ENCODE results near the gene PLD1. TPM values are rescaled to one million over a fixed set of nuclear protein-coding genes. Genes with fewer than 3 reads are reported as not detected.

The PLD1 gene
- total RNA-seq, 5 donors from 2014 or later (not counting 1 experiment from before 2014, with no cell fraction given) = 1.8 to 3.9 (median 3.2) TPM

DNA sequence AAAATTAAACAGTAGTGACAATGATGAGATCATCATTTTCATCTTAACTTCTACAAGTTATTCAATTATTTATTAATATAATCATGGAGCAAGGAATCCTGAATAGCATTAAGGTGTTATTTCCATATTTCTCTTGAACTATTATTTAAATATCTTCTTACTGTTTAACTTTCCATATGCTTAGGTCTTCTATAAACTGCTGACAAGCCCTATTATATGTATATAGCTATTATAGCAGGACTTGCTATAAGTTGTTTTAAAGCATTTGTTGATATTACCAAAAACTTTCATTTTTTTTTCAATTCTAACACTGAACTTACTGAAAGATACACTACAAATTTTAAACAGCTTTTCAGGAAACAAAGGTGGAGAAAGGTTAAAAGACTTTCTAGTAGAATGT, 76.7 kb downstream of the PLD1 start:
- Histone ChIP-seq H3K4me1 (ENCODE audit: control insufficient read depth in 1 of 2, extremely low read depth in 1 of 2, insufficient read depth in 2 of 2, low read length in 2 of 2) (no peaks in the 10 kb centered on the region), H3K27ac (ENCODE audit: low read length) (no peak overlapping the region), H3K27me3 (replicated peaks in 1 of 2; ENCODE audit: control insufficient read depth in 2 of 2, extremely low read depth in 1 of 2, insufficient read depth in 2 of 2, low read length in 1 of 2) (no peaks in the 10 kb centered on the region), H3K36me3 (ENCODE audit: control insufficient read depth in 2 of 2, extremely low read depth in 1 of 2, insufficient read depth in 1 of 2, low read length in 1 of 2) (no peaks in the 10 kb centered on the region), H3K9me3 (no peaks in the 10 kb centered on the region), H3K4me3 (ENCODE audit: control insufficient read depth in 1 of 2, extremely low read depth in 1 of 2, low read length in 1 of 2) (no peak overlapping the region)
- DNase-seq (no peak), ATAC-seq (replicated peaks in 1 of 4) (no peak)
- H3K27ac Mint-ChIP-seq = no peak overlapping the region
- H3K27me3 Mint-ChIP-seq = no peaks in the 10 kb centered on the region
- POLR2A ChIA-PET = no interaction called here
- no peaks in the 10 kb centered on the region for H3K9me3 Mint-ChIP-seq
- H3K4me1 Mint-ChIP-seq = no peaks in the 10 kb centered on the region
- CTCF ChIA-PET = no interaction called here
- no peak overlapping the region for H3K4me3 Mint-ChIP-seq
- no peaks in the 10 kb centered on the region for H3K36me3 Mint-ChIP-seq

DNA sequence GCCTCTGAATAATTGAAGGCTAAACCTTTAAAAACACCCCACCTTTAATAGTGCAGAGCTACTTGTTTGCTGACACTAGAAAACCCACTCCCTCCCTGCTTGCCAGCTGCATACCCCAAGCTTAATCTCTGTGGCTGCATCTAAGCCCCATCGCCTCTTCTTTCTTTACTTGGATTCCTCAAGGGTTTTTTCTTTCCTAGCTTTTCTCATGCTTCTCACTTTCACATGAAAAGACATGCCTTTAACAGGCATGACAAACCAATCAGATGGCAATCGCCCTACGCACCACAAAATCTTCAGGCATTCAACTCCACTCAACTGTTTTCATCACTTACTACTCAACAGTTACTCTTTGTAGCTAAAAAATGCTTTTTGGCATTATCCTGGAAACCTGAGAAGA, 77.5 kb downstream of the PLD1 start:
- Histone ChIP-seq H3K27ac (ENCODE audit: low read length) (no peak overlapping the region), H3K36me3 (ENCODE audit: control insufficient read depth in 2 of 2, extremely low read depth in 1 of 2, insufficient read depth in 1 of 2, low read length in 1 of 2) (no peaks in the 10 kb centered on the region), H3K9me3 (no peaks in the 10 kb centered on the region), H3K4me1 (ENCODE audit: control insufficient read depth in 1 of 2, extremely low read depth in 1 of 2, insufficient read depth in 2 of 2, low read length in 2 of 2) (no peaks in the 10 kb centered on the region), H3K27me3 (replicated peaks in 1 of 2; ENCODE audit: control insufficient read depth in 2 of 2, extremely low read depth in 1 of 2, insufficient read depth in 2 of 2, low read length in 1 of 2) (no peaks in the 10 kb centered on the region), H3K4me3 (ENCODE audit: control insufficient read depth in 1 of 2, extremely low read depth in 1 of 2, low read length in 1 of 2) (no peak overlapping the region)
- no peaks in the 10 kb centered on the region for H3K9me3 Mint-ChIP-seq
- H3K4me1 Mint-ChIP-seq = no peaks in the 10 kb centered on the region
- H3K27me3 Mint-ChIP-seq = no peaks in the 10 kb centered on the region
- no peaks in the 10 kb centered on the region for H3K36me3 Mint-ChIP-seq
- ChIA-PET CTCF (interaction anchor here in 1 of 2 donors (0.6 kb wide), 2 partner anchors 16 to 48 kb away, joined by 3 read pairs; no protein-coding TSS in a partner anchor), POLR2A (interaction anchor here in 1 of 2 donors (0.5 kb wide), 1 partner anchor 13 kb away, joined by 3 read pairs; no protein-coding TSS in a partner anchor)
- ATAC-seq (replicated peaks in 1 of 4) = no peak
- no peak for DNase-seq
- 100% methylated on average over 1 of the region's 3 CpGs for WGBS (ENCODE audit: insufficient coverage)
- H3K27ac Mint-ChIP-seq = no peak overlapping the region
- H3K4me3 Mint-ChIP-seq = no peak overlapping the region

DNA sequence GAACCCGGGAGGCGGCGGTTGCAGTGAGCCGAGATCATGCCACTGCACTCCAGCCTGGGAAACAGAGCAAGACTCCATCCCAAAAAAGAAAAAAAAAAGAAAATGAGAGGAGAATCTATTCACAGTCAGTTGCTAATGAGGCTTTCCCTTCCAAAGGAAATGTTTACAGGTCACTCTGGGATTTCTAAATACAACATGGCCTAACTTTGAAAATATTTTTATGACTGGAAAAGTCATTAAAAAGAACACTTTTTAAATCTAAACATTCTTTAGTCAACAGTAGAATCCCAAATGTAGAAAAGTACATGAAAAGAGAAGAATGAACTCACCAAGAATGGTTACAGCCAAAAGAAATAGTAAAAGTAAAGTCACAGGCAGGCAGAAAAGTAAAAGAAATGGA, 78.6 kb downstream of the PLD1 start:
- POLR2A ChIA-PET = no interaction called here
- Histone ChIP-seq H3K27me3 (replicated peaks in 1 of 2; ENCODE audit: control insufficient read depth in 2 of 2, extremely low read depth in 1 of 2, insufficient read depth in 2 of 2, low read length in 1 of 2) (no peaks in the 10 kb centered on the region), H3K27ac (ENCODE audit: low read length) (no peak overlapping the region), H3K36me3 (ENCODE audit: control insufficient read depth in 2 of 2, extremely low read depth in 1 of 2, insufficient read depth in 1 of 2, low read length in 1 of 2) (no peaks in the 10 kb centered on the region), H3K4me3 (ENCODE audit: control insufficient read depth in 1 of 2, extremely low read depth in 1 of 2, low read length in 1 of 2) (no peak overlapping the region), H3K4me1 (ENCODE audit: control insufficient read depth in 1 of 2, extremely low read depth in 1 of 2, insufficient read depth in 2 of 2, low read length in 2 of 2) (no peaks in the 10 kb centered on the region), H3K9me3 (no peaks in the 10 kb centered on the region)
- DNase-seq (no peak), ATAC-seq (replicated peaks in 1 of 4) (no peak)
- CTCF ChIA-PET = no interaction called here
- WGBS (ENCODE audit: insufficient coverage) = no CpG with 5 or more reads among the region's 4 CpGs
- H3K27ac Mint-ChIP-seq = no peak overlapping the region
- no peaks in the 10 kb centered on the region for H3K4me1 Mint-ChIP-seq
- H3K9me3 Mint-ChIP-seq = no peaks in the 10 kb centered on the region
- H3K36me3 Mint-ChIP-seq = no peaks in the 10 kb centered on the region
- no peaks in the 10 kb centered on the region for H3K27me3 Mint-ChIP-seq
- no peak overlapping the region for H3K4me3 Mint-ChIP-seq

DNA sequence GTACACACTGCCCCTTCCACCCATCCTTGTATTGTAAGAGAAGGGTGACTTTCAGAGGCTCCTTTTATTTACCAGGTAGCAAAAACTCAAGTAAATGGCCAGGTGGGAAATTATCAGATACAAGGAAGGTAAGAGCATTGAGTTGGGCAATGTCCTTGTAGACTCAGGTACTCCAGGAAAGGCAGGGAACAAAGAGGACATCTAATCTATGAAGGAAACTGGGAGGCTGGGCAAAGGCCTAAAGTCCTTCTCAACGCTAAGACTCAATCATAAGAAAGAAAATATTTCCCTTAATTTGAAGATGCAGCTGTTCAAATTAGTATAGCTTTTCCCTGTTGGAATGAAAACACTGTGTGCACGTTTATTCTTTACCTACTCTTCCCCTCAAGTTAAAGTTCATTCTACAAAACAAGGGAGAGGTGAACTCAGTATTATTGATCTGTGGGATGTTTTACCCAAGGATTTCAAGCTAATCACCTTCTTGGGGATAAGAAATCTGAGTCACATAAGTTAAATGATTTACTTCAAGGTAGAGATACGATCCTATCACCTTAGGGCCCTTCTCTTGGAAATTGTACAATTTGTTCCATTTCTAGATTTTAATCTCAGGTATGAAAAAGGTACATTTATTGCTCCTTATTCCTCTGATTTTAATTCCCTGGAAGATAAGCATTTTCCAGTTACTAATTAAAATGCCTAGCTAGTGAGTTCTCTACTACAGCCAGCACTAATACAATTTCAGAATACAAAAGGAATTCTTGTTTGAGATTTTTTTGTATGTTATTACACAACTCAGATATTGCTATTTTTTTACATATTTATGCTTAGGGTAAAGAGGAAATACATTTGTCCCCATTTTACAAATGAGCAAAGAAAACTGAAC, 80.6 kb downstream of the PLD1 start:
- ChIA-PET CTCF (no interaction called here), POLR2A (no interaction called here)
- H3K27ac Mint-ChIP-seq = no peak overlapping the region
- no peak overlapping the region for H3K4me3 Mint-ChIP-seq
- ATAC-seq (replicated peaks in 1 of 4) (no peak), DNase-seq (no peak)
- H3K27ac ChIP-seq (ENCODE audit: low read length) = no peak overlapping the region
- no peaks in the 10 kb centered on the region for H3K9me3 ChIP-seq
- H3K4me1 Mint-ChIP-seq = no peaks in the 10 kb centered on the region
- H3K36me3 Mint-ChIP-seq = no peaks in the 10 kb centered on the region
- H3K4me1 ChIP-seq (ENCODE audit: control insufficient read depth in 1 of 2, extremely low read depth in 1 of 2, insufficient read depth in 2 of 2, low read length in 2 of 2) = no peaks in the 10 kb centered on the region
- H3K36me3 ChIP-seq (ENCODE audit: control insufficient read depth in 2 of 2, extremely low read depth in 1 of 2, insufficient read depth in 1 of 2, low read length in 1 of 2) = no peaks in the 10 kb centered on the region
- H3K27me3 ChIP-seq (replicated peaks in 1 of 2; ENCODE audit: control insufficient read depth in 2 of 2, extremely low read depth in 1 of 2, insufficient read depth in 2 of 2, low read length in 1 of 2) = no peaks in the 10 kb centered on the region
- WGBS (ENCODE audit: insufficient coverage) = no CpG with 5 or more reads among the region's 3 CpGs
- H3K27me3 Mint-ChIP-seq = peaks cover 0 to 3% of the 10 kb centered on the region in 2 donors
- no peaks in the 10 kb centered on the region for H3K9me3 Mint-ChIP-seq
- no peak overlapping the region for H3K4me3 ChIP-seq (ENCODE audit: control insufficient read depth in 1 of 2, extremely low read depth in 1 of 2, low read length in 1 of 2)

DNA sequence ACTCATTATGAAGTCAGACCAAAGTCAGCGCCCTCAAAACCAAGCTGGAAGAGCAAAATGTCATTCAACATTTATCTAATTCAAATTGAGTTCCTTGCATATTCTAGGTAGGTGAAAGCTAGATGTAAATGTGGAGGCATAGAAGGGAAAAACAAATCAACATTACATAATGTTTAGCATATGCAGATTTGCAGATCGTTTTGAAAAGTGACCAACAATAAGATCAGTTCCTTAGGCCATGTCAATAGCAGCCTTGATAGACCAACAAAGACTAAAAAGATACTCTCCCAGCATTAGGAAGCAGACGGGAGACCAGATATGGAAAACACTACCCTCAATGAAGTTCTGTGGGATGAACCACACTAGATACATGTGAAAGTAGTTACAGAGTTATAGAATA, 83.0 kb downstream of the PLD1 start:
- no peak for ATAC-seq (replicated peaks in 1 of 4)
- DNase-seq = no peak
- Histone ChIP-seq H3K36me3 (ENCODE audit: control insufficient read depth in 2 of 2, extremely low read depth in 1 of 2, insufficient read depth in 1 of 2, low read length in 1 of 2) (no peaks in the 10 kb centered on the region), H3K27me3 (replicated peaks in 1 of 2; ENCODE audit: control insufficient read depth in 2 of 2, extremely low read depth in 1 of 2, insufficient read depth in 2 of 2, low read length in 1 of 2) (no peaks in the 10 kb centered on the region), H3K27ac (ENCODE audit: low read length) (no peak overlapping the region), H3K9me3 (no peaks in the 10 kb centered on the region), H3K4me3 (ENCODE audit: control insufficient read depth in 1 of 2, extremely low read depth in 1 of 2, low read length in 1 of 2) (no peak overlapping the region), H3K4me1 (ENCODE audit: control insufficient read depth in 1 of 2, extremely low read depth in 1 of 2, insufficient read depth in 2 of 2, low read length in 2 of 2) (no peaks in the 10 kb centered on the region)
- H3K4me3 Mint-ChIP-seq = no peak overlapping the region
- no peak overlapping the region for H3K27ac Mint-ChIP-seq
- H3K9me3 Mint-ChIP-seq = no peaks in the 10 kb centered on the region
- 60% methylated on average over 1 of the region's 3 CpGs for WGBS (ENCODE audit: insufficient coverage)
- peaks cover 0 to 8% of the 10 kb centered on the region in 2 donors for H3K27me3 Mint-ChIP-seq
- ChIA-PET POLR2A (no interaction called here), CTCF (no interaction called here)
- H3K36me3 Mint-ChIP-seq = no peaks in the 10 kb centered on the region
- no peaks in the 10 kb centered on the region for H3K4me1 Mint-ChIP-seq

DNA sequence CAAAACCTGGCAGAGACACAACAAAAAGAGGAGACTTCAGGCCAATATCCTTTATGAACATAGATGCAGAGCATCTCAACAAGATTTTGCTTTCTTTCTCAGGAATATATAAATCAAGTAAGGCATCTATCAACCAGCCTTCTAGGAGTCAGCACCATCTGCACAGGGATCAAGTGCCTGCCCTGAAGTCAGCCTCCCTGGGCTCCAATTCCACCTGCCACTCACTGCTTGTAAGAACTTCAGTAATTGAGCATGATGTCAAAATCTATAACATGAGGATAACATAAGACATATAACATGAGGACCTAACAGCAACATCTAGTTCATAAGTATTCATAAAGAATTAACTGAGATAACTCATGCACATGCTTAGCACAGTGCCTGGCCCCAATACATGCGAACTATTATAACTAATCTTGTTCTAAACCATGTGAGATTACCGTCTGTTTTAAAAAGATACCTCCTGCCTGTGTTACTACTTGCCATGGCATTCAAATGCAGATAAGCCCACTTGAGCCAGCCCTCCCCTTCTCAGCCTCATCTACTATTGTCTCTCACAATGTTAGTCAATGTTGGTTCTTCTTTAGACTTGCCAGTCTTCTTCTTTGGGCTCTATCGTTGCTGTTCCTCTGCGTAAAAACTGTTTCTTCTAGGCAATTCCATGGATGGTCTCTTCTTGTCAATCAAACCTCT, 91.6 kb downstream of the PLD1 start:
- no peak for ATAC-seq (replicated peaks in 1 of 4)
- DNase-seq = no peak
- Histone ChIP-seq H3K9me3 (no peaks in the 10 kb centered on the region), H3K4me1 (ENCODE audit: control insufficient read depth in 1 of 2, extremely low read depth in 1 of 2, insufficient read depth in 2 of 2, low read length in 2 of 2) (no peaks in the 10 kb centered on the region), H3K4me3 (ENCODE audit: control insufficient read depth in 1 of 2, extremely low read depth in 1 of 2, low read length in 1 of 2) (no peak overlapping the region), H3K36me3 (ENCODE audit: control insufficient read depth in 2 of 2, extremely low read depth in 1 of 2, insufficient read depth in 1 of 2, low read length in 1 of 2) (no peaks in the 10 kb centered on the region), H3K27me3 (replicated peaks in 1 of 2; ENCODE audit: control insufficient read depth in 2 of 2, extremely low read depth in 1 of 2, insufficient read depth in 2 of 2, low read length in 1 of 2) (no peaks in the 10 kb centered on the region), H3K27ac (ENCODE audit: low read length) (no peak overlapping the region)
- POLR2A ChIA-PET = interaction anchor here in 1 of 2 donors (0.6 kb wide), 1 partner anchor 53 kb away, joined by 3 read pairs; no protein-coding TSS in a partner anchor
- CTCF ChIA-PET = no interaction called here
- H3K4me1 Mint-ChIP-seq = no peaks in the 10 kb centered on the region
- 100% methylated on average over 2 of the region's 4 CpGs for WGBS (ENCODE audit: insufficient coverage)
- H3K27ac Mint-ChIP-seq = no peak overlapping the region
- no peak overlapping the region for H3K4me3 Mint-ChIP-seq
- H3K27me3 Mint-ChIP-seq = peaks cover 9 to 26% of the 10 kb centered on the region in 2 donors
- H3K9me3 Mint-ChIP-seq = peaks cover 5 to 16% (median 5%) of the 10 kb centered on the region in 3 donors
- peaks cover 4% of the 10 kb centered on the region for H3K36me3 Mint-ChIP-seq

Data from T-cell (primary cell).